HEK293T (cell line): ENCODE measurements around the gene RETN.

ENCODE experiments used
- CTCF ChIA-PET: fragments of 350-600 bp; formaldehyde crosslinking; extraction: SDS; loops from one replicate; lab custom pipeline; 2021; ENCODE audit warnings: antibody characterized with exemption, inconsistent platforms; lab: Yijun Ruan, JAX
- POLR2A ChIA-PET: fragments of 350-600 bp; formaldehyde crosslinking; extraction: SDS; loops from one replicate; lab custom pipeline; 2020; ENCODE audit warnings: antibody characterized with exemption, inconsistent platforms; lab: Yijun Ruan, JAX
- DNase-seq: peaks from one replicate; pipeline ENCODE4 v3.0.0; 2012; ENCODE audit warnings: mixed read lengths; ENCODE audit errors: extremely low spot score
- ARNT ChIP-seq: fragments of 450-650 bp; IDR thresholded peaks from 2 replicates; pipeline ENCODE4 v1.6.1; 2017; ENCODE audit warnings: mild to moderate bottlenecking
- BHLHE40 ChIP-seq: fragments of 450-650 bp; IDR thresholded peaks from 2 replicates; pipeline ENCODE4 v1.6.1; 2016; ENCODE audit warnings: mild to moderate bottlenecking, moderate library complexity, borderline replicate concordance
- CTBP1 ChIP-seq: fragments of 450-650 bp; IDR thresholded peaks from 2 replicates; pipeline ENCODE4 v1.6.1; 2016; ENCODE audit warnings: borderline replicate concordance
- ELF4 ChIP-seq: fragments of 450-650 bp; IDR thresholded peaks from 2 replicates; pipeline ENCODE4 v1.6.1; 2017; ENCODE audit warnings: antibody characterized with exemption
- FOXA1 ChIP-seq: fragments of 450-650 bp; IDR thresholded peaks from 2 replicates; pipeline ENCODE4 v1.6.1; 2016; ENCODE audit warnings: mild to moderate bottlenecking
- FOXK2 ChIP-seq: fragments of 450-650 bp; IDR thresholded peaks from 2 replicates; pipeline ENCODE4 v1.6.1; 2016; ENCODE audit warnings: mild to moderate bottlenecking
- FOXM1 ChIP-seq: fragments of 450-650 bp; IDR thresholded peaks from 2 replicates; pipeline ENCODE4 v1.6.1; 2017; ENCODE audit warnings: mild to moderate bottlenecking, borderline replicate concordance
- HDGF ChIP-seq: fragments of 450-650 bp; IDR thresholded peaks from 2 replicates; pipeline ENCODE4 v1.6.1; 2017; ENCODE audit warnings: antibody characterized with exemption, borderline replicate concordance
- L3MBTL2 ChIP-seq: fragments of 450-650 bp; conservative IDR thresholded peaks from 2 replicates; pipeline ENCODE4 v1.6.1; 2016; ENCODE audit warnings: mild to moderate bottlenecking
- NFRKB ChIP-seq: fragments of 450-650 bp; IDR thresholded peaks from 2 replicates; pipeline ENCODE4 v1.6.1; 2016; ENCODE audit warnings: mild to moderate bottlenecking, moderate library complexity
- SP1 ChIP-seq: fragments of 450-650 bp; IDR thresholded peaks from 2 replicates; pipeline ENCODE4 v1.6.1; 2017
- SUZ12 ChIP-seq: fragments of 450-650 bp; IDR thresholded peaks from 2 replicates; pipeline ENCODE4 v1.6.1; 2016; ENCODE audit warnings: mild to moderate bottlenecking
- TARDBP ChIP-seq: fragments of 450-650 bp; IDR thresholded peaks from 2 replicates; pipeline ENCODE4 v1.6.1; 2016
- ZNF384 ChIP-seq: fragments of 450-650 bp; IDR thresholded peaks from 2 replicates; pipeline ENCODE4 v1.6.1; 2016
- TF ChIP-seq, protein P1 (sequence below): fragments of 450-650 bp; IDR thresholded peaks from 2 replicates; pipeline ENCODE4 v1.6.1; 2016

Gene RETN

DNA sequence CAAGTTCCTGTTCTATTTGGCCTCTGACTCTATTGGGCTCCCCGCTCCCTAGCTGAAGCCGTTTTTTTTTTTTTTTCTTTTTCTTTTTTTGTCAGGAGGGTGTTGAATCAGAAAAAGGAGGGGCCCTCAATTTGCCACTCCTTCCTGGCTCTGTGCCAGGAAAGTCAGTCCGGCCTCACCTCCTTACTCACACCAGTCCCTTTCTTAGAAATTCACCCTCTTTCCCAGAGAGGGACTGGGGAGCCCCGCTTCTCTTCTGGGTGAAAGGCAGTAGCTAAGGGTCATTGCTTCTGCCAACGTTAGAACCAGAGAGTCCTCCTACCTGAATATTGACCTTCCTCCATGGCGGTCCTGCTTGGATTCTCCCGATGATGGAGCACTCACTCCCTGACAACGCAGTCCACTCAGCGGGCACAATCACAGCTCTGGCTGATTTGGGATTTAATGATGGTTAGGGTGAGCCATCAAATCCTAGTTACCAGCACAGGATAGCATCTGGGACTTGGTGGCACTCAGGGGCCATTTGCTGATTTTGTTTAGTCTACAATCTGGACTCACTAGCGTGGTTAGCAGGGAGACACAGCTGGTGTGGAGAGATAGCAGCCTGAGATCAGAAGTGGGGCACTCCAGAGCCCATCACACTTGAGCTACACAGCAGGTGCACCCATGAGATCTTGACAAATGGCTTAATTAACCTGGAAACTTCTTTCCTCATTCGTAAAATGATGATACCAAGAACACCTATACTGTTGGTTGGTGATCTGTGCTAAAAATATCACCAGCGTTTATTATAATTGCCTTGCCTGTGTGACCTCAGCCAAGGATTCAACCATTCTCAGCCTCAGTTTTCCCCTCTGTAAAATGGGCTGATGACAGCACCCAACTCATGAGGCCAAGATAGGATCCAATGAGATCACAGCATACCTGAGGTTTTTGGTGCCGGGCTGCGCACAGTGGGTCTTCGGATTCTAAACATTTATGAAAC, 30.9 kb downstream of the RETN start:
- no peak for DNase-seq
- TF ChIP-seq FOXK2, result no peak
- TF ChIP-seq ZNF384, result no peak
- no peak for TF ChIP-seq SUZ12
- no peak for TF ChIP-seq SP1
- no peak for TF ChIP-seq FOXA1
- TF ChIP-seq FOXM1, result no peak
- no peak for TF ChIP-seq ELF4
- no peak for TF ChIP-seq NFRKB
- CTCF ChIA-PET, result interaction anchor here (0.7 kb wide), 1 partner anchor 19 kb away, joined by 3 read pairs; the partner anchor contains the start of gene TRAPPC5
- POLR2A ChIA-PET, result no interaction called here

DNA sequence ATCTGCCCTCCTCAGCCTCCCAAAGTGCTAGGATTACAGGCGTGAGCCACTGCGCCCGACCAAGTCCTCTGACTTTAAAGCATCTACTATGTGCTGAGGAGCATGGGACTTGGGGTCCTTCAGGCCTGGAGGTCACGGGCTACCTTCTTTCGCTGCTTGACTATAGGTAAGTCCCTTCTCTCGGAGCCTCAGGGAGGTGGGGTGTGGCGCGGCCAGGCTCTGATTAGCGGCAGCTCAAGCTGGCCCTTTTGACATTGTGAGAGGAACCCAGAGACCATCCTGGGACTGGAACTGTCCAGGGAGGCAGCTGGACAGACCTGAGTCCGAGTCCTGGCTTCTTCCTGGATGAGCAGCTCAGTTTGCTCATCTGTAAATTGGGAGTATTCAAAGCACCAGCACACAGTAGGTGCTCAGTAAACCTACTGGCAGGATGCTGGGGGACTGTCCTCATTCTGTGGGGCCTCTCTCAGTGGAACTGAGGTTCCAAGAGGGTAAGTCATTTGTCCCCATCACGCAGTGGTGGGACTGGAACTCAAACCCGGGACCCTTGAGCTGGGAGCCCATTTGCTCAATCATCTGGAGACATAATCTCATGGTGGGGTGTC, 32.3 kb downstream of the RETN start:
- CTCF ChIA-PET, result no interaction called here
- TF ChIP-seq ARNT (no peak), TARDBP (no peak), L3MBTL2 (no peak), BHLHE40 (no peak), FOXM1 (no peak), SUZ12 (no peak), FOXK2 (no peak), ZNF384 (no peak), SP1 (no peak)
- TF ChIP-seq, protein P1, sequence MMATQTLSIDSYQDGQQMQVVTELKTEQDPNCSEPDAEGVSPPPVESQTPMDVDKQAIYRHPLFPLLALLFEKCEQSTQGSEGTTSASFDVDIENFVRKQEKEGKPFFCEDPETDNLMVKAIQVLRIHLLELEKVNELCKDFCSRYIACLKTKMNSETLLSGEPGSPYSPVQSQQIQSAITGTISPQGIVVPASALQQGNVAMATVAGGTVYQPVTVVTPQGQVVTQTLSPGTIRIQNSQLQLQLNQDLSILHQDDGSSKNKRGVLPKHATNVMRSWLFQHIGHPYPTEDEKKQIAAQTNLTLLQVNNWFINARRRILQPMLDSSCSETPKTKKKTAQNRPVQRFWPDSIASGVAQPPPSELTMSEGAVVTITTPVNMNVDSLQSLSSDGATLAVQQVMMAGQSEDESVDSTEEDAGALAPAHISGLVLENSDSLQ, result no peak
- DNase-seq, result no peak
- POLR2A ChIA-PET, result no interaction called here

- CTCF ChIA-PET, result no interaction called here
- POLR2A ChIA-PET, result no interaction called here
- TF ChIP-seq ZNF384 (no peak), SUZ12 (no peak), FOXK2 (no peak), L3MBTL2 (no peak), BHLHE40 (no peak), FOXA1 (no peak), ELF4 (no peak), FOXM1 (no peak), ARNT (no peak)
- TF ChIP-seq, protein P1, result no peak
These were observed 33.0 kb downstream of the RETN start, which contains the start of gene FCER2 for GRCh38 chr19:7701654-7702457. Gene FCER2, minus strand, starts transcription at chr19:7702131. Its CDS starts 2,371 bp downstream, at chr19:7699760.

GRCh38 chr19:7703332-7703731, 34.5 kb downstream of the RETN start:
- ChIA-PET CTCF (no interaction called here), POLR2A (no interaction called here)
- TF ChIP-seq, protein P1, result peak; percentile 66
- no peak for TF ChIP-seq FOXA1
- DNase-seq, result no peak

More at GRCh38 chr19:7701654-7702457, 33.0 kb downstream of the RETN start, which contains the start of gene FCER2:
- DNase-seq, result no peak

DNA sequence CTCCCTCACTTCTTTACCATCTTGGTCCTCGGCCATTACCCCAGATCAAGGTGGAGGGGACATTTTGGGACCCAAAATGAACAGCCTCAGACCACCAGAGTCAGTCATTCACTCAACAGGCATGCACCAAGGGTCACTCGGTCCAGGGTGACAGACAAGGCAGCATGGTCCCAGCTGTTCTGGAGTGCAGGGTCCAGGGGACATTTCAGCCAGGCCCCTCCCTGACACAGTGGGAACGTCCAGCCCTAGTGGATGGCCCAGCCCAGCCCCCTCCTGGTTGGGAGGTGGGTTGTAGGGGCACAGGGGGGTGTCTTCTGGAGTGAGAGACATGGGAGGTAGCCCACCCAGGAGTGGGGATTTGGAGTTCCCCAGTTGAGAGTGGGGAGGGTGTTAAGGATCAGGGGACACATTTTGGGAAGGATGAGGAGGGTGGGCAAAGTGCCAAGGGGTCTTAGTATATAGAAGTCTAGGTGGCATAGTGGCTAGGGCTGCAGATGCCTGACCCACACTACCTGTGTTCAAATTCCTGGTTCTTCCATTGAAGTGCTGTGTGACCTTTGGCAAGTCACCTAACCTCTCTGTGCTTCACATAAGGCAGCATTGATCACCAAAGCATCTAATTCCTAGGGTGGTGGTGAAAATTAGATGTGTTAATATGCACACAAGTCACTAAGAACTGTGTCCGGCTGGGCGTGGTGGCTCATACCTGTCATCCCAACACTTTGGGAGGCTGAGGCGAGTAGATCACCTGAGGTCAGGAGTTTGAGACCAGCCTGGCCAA, 35.6 kb downstream of the RETN start:
- DNase-seq, result no peak
- CTCF ChIA-PET, result interaction anchor here (0.7 kb wide), 1 partner anchor 60 kb away, joined by 3 read pairs; no protein-coding TSS in a partner anchor
- POLR2A ChIA-PET, result no interaction called here
- no peak for TF ChIP-seq ARNT
- TF ChIP-seq, protein P1, result no peak
- no peak for TF ChIP-seq SP1
- no peak for TF ChIP-seq SUZ12
- no peak for TF ChIP-seq HDGF
- no peak for TF ChIP-seq FOXM1
- TF ChIP-seq ELF4, result no peak
- TF ChIP-seq CTBP1, result no peak
- no peak for TF ChIP-seq ZNF384
- TF ChIP-seq TARDBP, result no peak
- no peak for TF ChIP-seq L3MBTL2
- TF ChIP-seq NFRKB, result no peak
- TF ChIP-seq FOXA1, result no peak
